Stimulated activated CD4-positive, alpha-beta T cell treated with anti-CD3 and anti-CD28 coated beads, Interleukin-2, amount 100 ng/mL, for 48 hours (primary cell): Measurements from ENCODE around the gene PLOD1.
"Not testable (repeated sequence)": the region's sequence is repeated elsewhere in the genome, so short reads cannot be mapped to it uniquely, and the experiment has no call there.

Source experiments
- DNase-seq, 2 donors: peaks; one replicate each; pipeline ENCODE4 v3.0.0-alpha.2; 2020

PLOD1 gene

DNA sequence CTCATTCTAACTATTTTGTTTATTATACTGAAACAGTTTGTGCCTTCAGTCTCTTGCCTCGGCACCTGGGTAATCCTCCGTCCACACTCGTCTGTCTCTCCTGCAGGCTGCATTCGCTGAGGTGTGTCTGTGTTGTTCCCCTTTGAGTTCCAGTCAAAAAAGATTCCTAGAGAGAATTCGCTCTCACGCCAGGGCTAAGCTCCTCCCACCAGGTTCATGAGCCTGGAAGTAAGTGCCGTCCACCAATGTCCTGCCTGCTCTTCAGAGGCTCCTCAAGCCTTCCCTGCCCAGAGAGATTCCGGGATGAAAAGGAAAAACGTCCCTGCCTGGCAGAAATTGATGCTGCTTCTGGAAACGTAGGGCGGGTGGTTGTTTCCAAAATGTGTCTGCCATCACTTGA is 21.2 kb upstream of the PLOD1 start:
- DNase-seq: no peak

DNA sequence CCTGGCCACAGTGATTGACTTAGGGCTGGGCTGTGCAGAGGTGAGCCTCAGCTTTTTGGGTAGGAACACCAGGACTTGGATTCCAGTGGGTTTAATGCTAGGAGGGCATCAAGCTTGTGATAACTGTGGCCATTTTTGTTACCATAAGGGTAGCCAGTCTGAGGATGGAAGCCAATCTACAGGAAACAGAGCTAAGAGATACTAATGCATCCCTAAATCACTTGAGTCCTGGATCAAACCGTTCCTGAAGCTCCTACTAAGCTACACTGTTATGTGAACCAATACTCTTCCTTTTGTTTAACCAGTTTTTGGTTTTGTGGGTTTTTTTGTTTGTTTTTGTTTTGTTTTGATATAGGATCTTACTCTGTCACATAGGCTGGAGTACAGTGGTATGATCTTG is 20.5 kb upstream of the PLOD1 start:
- DNase-seq: no peak

DNA sequence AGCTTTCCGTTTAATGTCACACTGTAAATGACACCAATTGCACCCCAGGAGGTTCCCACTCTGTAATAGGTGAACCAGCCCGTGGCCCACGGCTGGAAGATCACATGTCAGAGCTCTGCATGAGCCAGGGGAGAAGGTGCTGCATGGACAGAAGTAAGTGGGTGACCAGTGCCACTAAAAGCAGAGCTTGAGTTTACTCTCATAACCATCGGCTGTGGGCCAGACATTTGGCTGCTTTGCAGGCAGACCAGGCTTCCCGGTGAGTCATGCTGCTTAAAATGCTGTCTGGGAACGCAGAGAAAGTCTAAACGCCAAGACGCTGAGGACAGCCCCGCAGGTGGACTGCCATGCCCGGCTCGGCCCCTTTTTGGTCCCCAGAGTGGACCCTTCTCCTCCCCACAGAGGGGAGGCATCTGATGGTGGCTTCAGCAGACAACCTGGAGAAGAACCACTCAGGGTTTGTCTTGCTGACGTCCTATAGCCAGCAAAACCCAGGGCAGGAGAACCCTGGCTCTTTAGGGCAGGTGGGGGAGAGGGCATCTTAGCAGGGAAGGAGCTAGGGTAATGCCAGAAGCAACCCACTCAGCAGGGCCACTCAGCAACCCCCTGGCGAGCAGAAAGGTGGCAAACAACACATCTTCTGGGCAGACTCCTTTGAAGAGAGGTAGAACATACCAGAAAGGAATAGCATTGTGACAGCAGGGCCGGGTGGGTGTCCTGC is 15.6 kb upstream of the PLOD1 start:
- no peak for DNase-seq

GRCh38 chr1:11919621-11920020 is 14.9 kb upstream of the PLOD1 start:
- DNase-seq: no peak

GRCh38 chr1:11920239-11920903 is 14.1 kb upstream of the PLOD1 start:
- DNase-seq: no peak

GRCh38 chr1:11921022-11921421 is 13.5 kb upstream of the PLOD1 start:
- no peak for DNase-seq

DNA sequence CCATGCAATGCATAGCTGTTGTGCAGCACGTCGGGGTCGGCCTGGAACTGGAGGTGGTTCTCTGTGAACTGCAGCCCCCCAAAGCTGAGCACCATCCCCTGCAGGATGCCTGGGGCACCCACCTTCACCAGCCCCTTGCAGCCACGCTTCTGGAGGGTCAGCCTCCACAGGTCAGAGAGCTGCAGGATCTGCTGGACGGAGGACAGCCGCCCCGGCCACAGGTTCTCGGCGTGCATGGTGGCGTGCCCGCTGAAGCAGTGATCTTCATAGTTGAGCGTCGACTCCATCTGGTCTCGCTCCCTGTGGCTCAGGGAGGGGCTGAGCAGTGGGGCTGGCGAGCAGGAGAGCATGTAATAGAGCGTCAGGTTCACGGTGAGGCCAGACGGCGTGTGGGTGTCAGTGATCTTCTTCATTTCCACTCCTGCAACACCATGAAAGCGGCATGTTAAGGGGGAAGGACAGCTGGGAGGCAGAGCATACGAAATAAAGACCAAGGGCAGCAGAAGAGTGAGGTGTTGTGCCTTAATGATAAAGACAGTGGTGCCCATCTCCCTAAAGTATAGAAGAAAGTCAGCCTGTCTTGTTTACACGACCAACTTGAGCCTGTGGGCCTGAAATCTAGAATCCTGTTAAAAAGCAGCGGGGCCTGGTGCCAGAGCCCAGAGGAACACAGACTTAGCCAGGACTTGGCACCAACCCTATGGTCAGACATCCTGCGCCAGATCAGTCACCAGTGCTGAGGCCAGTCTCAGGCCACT is 11.3 kb upstream of the PLOD1 start:
- no peak for DNase-seq

DNA sequence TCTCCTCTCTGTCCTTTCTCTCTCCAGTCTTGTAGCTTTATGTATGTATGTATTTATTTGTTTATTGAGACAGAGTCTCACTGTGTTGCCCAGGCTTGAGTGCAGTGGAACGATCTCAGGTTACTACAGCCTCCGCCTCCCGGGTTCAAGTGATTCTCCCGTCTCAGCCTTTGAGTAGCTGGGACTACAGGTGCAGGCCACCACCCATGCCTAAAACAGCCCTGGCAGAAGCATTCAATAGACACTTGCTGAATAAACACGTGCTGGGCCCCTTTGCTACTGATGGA is 10.7 kb upstream of the PLOD1 start:
- no peak for DNase-seq

GRCh38 chr1:11924334-11925195 is 10.0 kb upstream of the PLOD1 start:
- no peak for DNase-seq

DNA sequence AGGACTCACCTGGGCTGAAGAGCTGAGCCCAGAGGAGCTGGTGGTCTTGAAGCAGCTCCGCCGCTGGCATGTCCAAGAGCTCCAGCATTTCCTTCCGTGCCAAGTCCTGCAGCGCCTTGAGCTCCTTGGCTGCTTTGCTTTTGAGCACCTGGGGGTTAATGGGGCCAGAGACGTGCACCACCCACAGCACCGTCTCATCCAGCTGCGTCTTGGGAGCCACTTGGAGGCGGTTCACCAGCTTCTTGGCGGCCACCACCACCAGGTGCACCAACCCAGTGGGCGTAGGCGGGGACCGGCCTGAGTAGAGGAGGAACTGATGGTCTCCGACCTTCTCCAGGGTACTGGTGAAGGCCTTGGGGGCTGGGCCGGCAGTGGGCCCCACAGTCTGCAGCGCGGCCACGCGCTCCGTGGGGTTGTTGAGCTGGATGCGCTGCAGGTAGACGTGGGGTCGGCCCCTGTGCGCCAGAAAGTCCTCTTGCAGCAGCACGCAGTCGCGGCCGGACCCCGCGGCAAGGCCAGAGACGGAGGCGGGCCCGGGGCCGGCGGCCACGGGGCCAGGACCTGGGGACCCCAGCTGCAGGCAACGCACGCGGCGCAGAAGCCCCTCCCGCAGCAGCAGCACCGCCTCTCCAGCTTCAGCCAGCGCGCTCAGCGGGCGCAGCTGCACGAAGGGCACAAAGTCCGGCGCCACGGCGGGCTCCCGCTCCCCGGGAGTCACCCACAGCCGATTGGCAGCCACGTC is 9.2 kb upstream of the PLOD1 start:
- not testable (repeated sequence) for DNase-seq

DNA sequence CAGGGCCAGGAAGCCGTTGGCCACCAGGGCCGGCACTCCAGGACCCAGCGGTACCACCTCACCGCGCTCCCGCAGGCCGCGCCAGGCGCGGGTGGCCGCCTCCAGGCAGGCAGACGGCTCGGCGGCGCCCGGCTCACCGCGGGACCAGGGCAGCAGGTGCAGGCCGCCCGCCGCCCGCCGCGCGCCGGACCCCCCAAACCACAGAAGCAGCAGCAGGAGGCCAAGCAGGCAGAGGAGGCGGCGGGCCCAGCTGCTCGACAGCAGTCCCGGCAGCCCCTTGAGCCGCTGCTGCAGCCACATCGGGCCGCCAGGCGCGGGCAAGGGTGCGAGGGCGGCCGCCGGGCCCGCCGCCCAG is 8.6 kb upstream of the PLOD1 start:
- no peak for DNase-seq

DNA sequence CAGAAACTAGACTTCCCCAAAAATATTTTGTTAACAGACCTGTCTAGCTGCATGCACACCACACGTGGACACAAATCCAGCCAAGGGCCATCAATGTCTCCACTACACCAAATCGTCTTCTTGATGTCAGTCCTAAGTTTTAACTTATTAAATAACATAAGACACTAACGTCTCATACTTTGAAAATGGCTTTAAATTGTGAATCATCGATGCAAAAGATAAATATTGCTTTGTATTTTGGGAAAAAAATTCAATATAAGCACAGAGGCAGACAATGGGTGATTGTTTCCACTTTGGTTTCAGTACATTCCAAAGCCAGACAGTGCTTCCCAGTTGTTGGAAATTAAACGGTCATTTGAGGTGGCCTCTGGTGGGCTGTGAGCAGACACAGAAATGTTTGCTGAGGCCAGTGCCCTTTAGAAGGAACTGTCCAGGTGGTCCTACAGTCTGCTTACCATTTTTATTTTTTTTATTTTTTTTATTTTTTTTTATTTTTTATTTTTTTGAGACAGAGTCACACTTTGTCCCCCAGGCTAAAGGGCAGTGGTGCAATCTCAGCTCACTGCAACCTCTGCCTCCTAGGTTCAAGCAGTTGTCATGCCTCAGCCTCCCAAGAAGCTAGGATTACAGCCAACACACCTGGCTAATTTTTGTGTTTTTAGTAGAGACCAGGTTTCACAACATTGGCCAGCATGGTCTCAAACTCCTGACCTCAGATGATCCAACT is 6.5 kb upstream of the PLOD1 start:
- DNase-seq: no peak

DNA sequence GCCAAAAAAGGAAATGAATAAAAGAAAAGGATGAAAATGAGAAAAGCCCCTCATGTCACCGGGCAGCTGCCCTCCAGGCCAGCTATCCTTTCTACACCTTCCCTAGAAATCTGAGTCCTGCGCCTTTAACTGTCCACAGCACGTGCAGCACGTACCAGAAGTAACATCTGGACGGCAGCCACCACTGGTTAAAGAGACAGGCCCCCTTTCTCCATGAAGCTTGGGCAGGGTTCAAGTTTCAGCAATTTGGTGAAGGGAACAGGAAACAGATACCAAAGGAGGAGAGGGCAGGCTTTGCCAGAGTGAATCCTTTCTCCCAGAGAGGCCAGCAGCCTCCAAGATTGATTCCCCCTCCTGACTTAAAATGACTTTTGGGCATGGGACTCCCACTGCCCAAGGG is 4.7 kb upstream of the PLOD1 start:
- DNase-seq: no peak

DNA sequence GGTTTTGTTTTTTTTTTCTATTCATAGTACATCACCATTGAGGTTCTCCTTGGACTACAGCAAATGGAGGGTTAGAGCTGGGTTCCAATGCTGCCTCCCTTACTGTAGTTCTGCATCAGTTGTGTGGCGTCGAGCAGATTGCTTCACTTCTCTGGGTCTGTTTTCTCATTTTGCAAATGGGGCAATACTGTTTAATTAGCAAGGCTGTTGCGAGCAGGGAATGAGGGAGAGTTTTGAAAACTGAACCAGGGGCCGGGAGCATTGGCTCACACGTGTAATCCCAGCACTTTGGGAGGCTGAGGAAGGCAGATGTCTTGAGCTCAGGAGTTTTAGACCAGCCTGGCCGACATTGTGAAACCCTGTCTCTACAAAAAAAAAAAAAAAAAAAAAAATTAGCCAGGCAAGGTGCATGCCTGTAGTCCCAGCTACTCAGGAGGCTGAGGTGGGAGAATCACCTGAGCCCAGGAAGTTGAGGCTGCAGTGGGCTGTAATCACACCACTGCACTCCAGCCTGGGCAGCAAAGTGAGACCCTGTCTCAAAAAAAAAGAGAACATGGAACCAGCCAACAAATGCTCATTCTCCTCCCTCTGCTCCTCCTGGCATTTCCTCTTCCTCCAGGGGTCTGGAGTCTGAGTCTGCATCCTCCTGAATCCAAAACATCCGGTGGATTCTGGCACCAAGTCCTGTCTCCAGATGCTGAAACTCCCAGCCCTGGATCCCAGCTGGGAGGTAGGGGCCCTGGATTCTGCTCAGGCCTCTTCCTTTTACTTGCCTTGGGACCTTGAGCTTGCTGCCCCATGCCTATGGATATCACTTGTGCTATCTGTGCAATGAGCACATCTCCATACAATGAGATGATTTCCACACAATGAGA is 3.7 kb upstream of the PLOD1 start:
- DNase-seq: no peak

- no peak for DNase-seq
Observed at GRCh38 chr1:11931845-11932244, 2.7 kb upstream of the PLOD1 start.

DNA sequence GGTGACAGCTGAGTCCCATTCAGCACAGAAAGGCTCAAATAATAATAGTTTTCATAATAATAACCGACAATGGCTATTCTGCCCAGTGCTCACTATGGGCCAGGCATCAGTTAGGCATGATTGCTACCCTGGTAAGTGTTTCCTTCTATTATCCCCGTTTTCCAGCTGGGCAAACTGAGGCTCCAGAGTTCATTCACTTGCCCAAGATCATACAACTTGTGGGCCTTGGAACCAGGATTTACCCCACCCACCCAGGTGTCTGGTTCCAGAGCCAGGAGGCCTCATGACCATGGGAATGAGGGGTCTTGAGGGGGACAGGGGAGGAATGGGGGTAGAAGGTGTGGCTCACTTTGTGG is 518 bp downstream of the PLOD1 start:
- DNase-seq: no peak

- not testable (repeated sequence) for DNase-seq
Observed at GRCh38 chr1:11935733-11936132, 1.2 kb downstream of the PLOD1 start.

- DNase-seq: no peak
Observed at GRCh38 chr1:11938722-11939526, 4.4 kb downstream of the PLOD1 start.

- DNase-seq: not testable (repeated sequence)
Observed at GRCh38 chr1:11939794-11940193, 5.3 kb downstream of the PLOD1 start.

- DNase-seq: no peak
Observed at GRCh38 chr1:11940260-11940921, 5.9 kb downstream of the PLOD1 start.
